Endothelial cell of umbilical vein (primary cell): Measurements from ENCODE around the gene BLACAT1. TPM values are rescaled to one million over a fixed set of nuclear protein-coding genes. Genes with fewer than 3 reads are reported as not detected.

Experiments used
- BruUV-seq: library from RNA; stranded (reverse); fragments of 400-500 nt; replicated peaks from 2 replicates; lab custom pipeline; 2021; lab: Mats Ljungman, UMichigan
- CTCF ChIA-PET: fragments of 300-600, 350-600 bp; sonication (Branson Sonifier 250); formaldehyde crosslinking; loops from one replicate; lab custom pipeline; 2021; ENCODE audit warnings: antibody characterized with exemption, inconsistent platforms; lab: Charles Lee
- POLR2A ChIA-PET: fragments of 300-600, 350-600 bp; sonication (Branson Sonifier 250); formaldehyde crosslinking; loops from one replicate; lab custom pipeline; 2021; ENCODE audit warnings: antibody characterized with exemption, inconsistent platforms; lab: Charles Lee
- DNase-seq: peaks from one replicate; pipeline ENCODE4 v3.0.0-alpha.2; 2011; ENCODE audit warnings: low read depth, low spot score
- FAIRE-seq: peaks from 2 replicates; lab custom pipeline; 2011; peaks lifted over from hg19 to GRCh38; lab: Jason Lieb, UNC
- H2AFZ ChIP-seq: 2 replicates; pipeline ENCODE4 v1.6.0; 2012; ENCODE audit warnings: low read depth, low read length, control low read depth, inconsistent platforms
- H3K27ac ChIP-seq: 2 replicates; pipeline ENCODE4 v1.5.1; 2011; ENCODE audit warnings: low read depth, mild to moderate bottlenecking, control low read depth, low read length, moderate library complexity; ENCODE audit not compliant: insufficient read depth
- H3K27me3 ChIP-seq, 2 experiments: 2 replicates each; pipeline versions ENCODE4 v1.6.0 to v1.6.1; 2011; ENCODE audit warnings: low read length in 2 of 2, mixed read lengths in 1 of 2; ENCODE audit not compliant: control insufficient read depth in 2 of 2, insufficient read depth in 2 of 2
- H3K36me3 ChIP-seq, 2 experiments: 2 replicates in 1 of 2; 3 replicates in 1 of 2; pipeline ENCODE4 v1.5.1; 2011; ENCODE audit warnings: low read length in 2 of 2, mild to moderate bottlenecking in 1 of 2, moderate library complexity in 1 of 2; ENCODE audit not compliant: control insufficient read depth in 2 of 2, insufficient read depth in 2 of 2; ENCODE audit errors: extremely low read depth in 1 of 2
- H3K4me1 ChIP-seq: 3 replicates; pipeline ENCODE4 v1.5.1; 2011; ENCODE audit warnings: mild to moderate bottlenecking, low read length; ENCODE audit not compliant: control insufficient read depth, insufficient read depth; ENCODE audit errors: extremely low read depth
- H3K4me2 ChIP-seq: 2 replicates; pipeline ENCODE4 v1.6.1; 2011; ENCODE audit warnings: low read length, control low read depth, mixed read lengths; ENCODE audit not compliant: insufficient read depth
- H3K4me3 ChIP-seq, 3 experiments: fragments of 200-600 bp in 1 of 3; sonication (generic), shearing (Covaris generic) in 1 of 3; replicated peaks in 1 of 3; 2 replicates each; pipeline ENCODE4 v1.5.1; 2011 to 2016; ENCODE audit warnings: control low read depth in 3 of 3, low read length in 3 of 3, mild to moderate bottlenecking in 2 of 3, inconsistent platforms in 1 of 3, low read depth in 1 of 3, moderate library complexity in 1 of 3; ENCODE audit not compliant: insufficient read depth in 1 of 3
- H3K79me2 ChIP-seq: 2 replicates; pipeline ENCODE4 v1.6.0; 2012; ENCODE audit warnings: low read length, inconsistent platforms; ENCODE audit not compliant: control insufficient read depth, insufficient read depth
- H3K9ac ChIP-seq: replicated peaks from 2 replicates; pipeline ENCODE3; 2011; ENCODE audit warnings: low read length, control low read depth; ENCODE audit not compliant: insufficient read depth; ENCODE audit errors: extremely low read depth
- H3K9me1 ChIP-seq: replicated peaks from 3 replicates; pipeline ENCODE4 v1.6.0; 2011; ENCODE audit warnings: mild to moderate bottlenecking, low read length; ENCODE audit not compliant: control insufficient read depth, insufficient read depth; ENCODE audit errors: extremely low read depth
- H3K9me3 ChIP-seq: replicated peaks from 2 replicates; pipeline ENCODE4 v1.5.1; 2012; ENCODE audit warnings: low read length, inconsistent platforms; ENCODE audit not compliant: control insufficient read depth, insufficient read depth
- H4K20me1 ChIP-seq: replicated peaks from 2 replicates; pipeline ENCODE3; 2011; ENCODE audit warnings: mild to moderate bottlenecking, low read length; ENCODE audit not compliant: control insufficient read depth, insufficient read depth; ENCODE audit errors: extremely low read depth
- CTCF ChIP-seq, 2 donors: IDR thresholded peaks; 1 replicate in 1 of 2; 2 replicates in 1 of 2; pipeline ENCODE4 v1.5.1; 2011; ENCODE audit warnings: low read length in 2 of 2, mild to moderate bottlenecking in 2 of 2, moderate library complexity in 2 of 2, control low read depth in 1 of 2, inconsistent platforms in 1 of 2, low read depth in 1 of 2; ENCODE audit not compliant: insufficient read depth in 1 of 2; ENCODE audit errors: extremely low read depth in 1 of 2
- EZH2 ChIP-seq: IDR thresholded peaks from 2 replicates; pipeline ENCODE4 v1.6.1; 2012; ENCODE audit warnings: borderline replicate concordance, low read depth, mild to moderate bottlenecking, moderate library complexity, low read length, inconsistent platforms; ENCODE audit not compliant: severe bottlenecking
- FOS ChIP-seq: IDR thresholded peaks from 2 replicates; pipeline ENCODE4 v1.6.1; 2011; ENCODE audit warnings: mild to moderate bottlenecking, low read length, moderate library complexity, borderline replicate concordance; ENCODE audit not compliant: insufficient read depth
- GATA2 ChIP-seq: IDR thresholded peaks from 2 replicates; pipeline ENCODE4 v1.7.0; 2011; ENCODE audit warnings: low read depth, mild to moderate bottlenecking, moderate library complexity, mixed read lengths, low read length; ENCODE audit not compliant: insufficient read length, insufficient read depth
- JUN ChIP-seq: IDR thresholded peaks from 2 replicates; pipeline ENCODE4 v1.6.1; 2011; ENCODE audit warnings: borderline replicate concordance, low read depth; ENCODE audit not compliant: insufficient read length, insufficient read depth
- MAX ChIP-seq: IDR thresholded peaks from 2 replicates; pipeline ENCODE4 v1.6.1; 2011; ENCODE audit not compliant: insufficient read depth, insufficient read length
- MYC ChIP-seq: IDR thresholded peaks from one replicate; pipeline ENCODE4 v1.6.1; 2011; ENCODE audit warnings: mild to moderate bottlenecking, low read depth, low read length
- POLR2A ChIP-seq: IDR thresholded peaks from 2 replicates; pipeline ENCODE4 v1.6.1; 2012; ENCODE audit warnings: low read depth, mild to moderate bottlenecking, control low read depth, low read length
- POLR2AphosphoS5 ChIP-seq: IDR thresholded peaks from 2 replicates; pipeline ENCODE4 v1.6.1; 2012; ENCODE audit warnings: low read depth, mild to moderate bottlenecking, control low read depth, low read length, moderate library complexity; ENCODE audit not compliant: insufficient read depth
- dilution Hi-C: fragments of 300-500 bp; cut with MboI; formaldehyde crosslinking; loops from one replicate; pipeline ENCODE4 v1.15.0; 2019; ENCODE audit warnings: low sequenced_read_pairs; ENCODE audit not compliant: extremely low pct_ligation_motif_present
- intact Hi-C: fragments of 100-400 bp; cut with micrococcal nuclease; formaldehyde crosslinking; loops from one replicate; pipeline ENCODE4 v1.10.0; 2022
- polyA plus RNA-seq, 4 experiments: library from polyadenylated mRNA; depleted of rRNA in 3 of 4; stranded (reverse) in 3 of 4; unstranded in 1 of 4; fragments of >200 nt; gene quantifications; 2 replicates each; pipeline versions ENCODE4 v1.2.1 to v1.2.3, GENCODE V29; 2011 to 2012; ENCODE audit warnings: missing spikeins in 1 of 4
- total RNA-seq: library from RNA; stranded (reverse); gene quantifications from 2 replicates; pipeline ENCODE4 v1.2.3, GENCODE V29; 2021

The BLACAT1 gene
- total and polyA plus RNA-seq, 2 donors (not counting 3 experiments of a cell fraction or from before 2014, with no cell fraction given), result not detected

DNA sequence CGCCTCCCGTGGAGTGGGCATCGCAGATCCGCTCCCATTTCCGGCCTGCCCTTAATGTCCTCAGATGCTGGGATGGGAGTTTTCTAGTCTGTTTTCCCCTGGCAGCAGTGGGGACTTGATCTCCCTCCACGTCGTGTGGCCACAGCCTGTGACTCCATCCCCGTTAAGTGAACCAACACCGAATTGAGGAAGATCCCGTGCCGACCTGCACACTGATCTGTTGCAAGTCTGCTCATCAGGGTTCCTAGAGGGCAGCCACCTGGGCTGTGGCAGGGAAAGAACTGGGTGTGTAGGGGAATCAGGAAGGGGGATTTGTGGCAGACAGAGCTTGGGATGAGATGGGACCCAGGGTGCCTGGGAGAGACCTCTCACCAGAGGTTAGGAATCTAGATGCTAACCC, 25.4 kb upstream of the BLACAT1 start:
- Histone ChIP-seq H4K20me1 (no peaks in the 10 kb centered on the region), H3K4me3 (no peak overlapping the region), H3K9me1 (no peaks in the 10 kb centered on the region), H3K9me3 (no peaks in the 10 kb centered on the region), H3K9ac (no peak overlapping the region), H3K4me1 (no peaks in the 10 kb centered on the region), H3K79me2 (no peaks in the 10 kb centered on the region), H3K4me2 (no peak overlapping the region), H3K36me3 (no peaks in the 10 kb centered on the region), H3K27ac (no peak overlapping the region), H3K27me3 (peaks cover 7% of the 10 kb centered on the region in 2 experiments), H2AFZ (no peak overlapping the region)
- dilution Hi-C loops, result no loop called here
- FAIRE-seq (no peak), DNase-seq (no peak)
- TF ChIP-seq GATA2, result no peak
- no peak for TF ChIP-seq MAX
- no peak for TF ChIP-seq CTCF (IDR thresholded peaks at IDR 0.05; ENCODE audit: extremely low read depth in 1 of 2, insufficient read depth in 1 of 2, low read depth in 1 of 2, low read length in 2 of 2)
- TF ChIP-seq FOS, result no peak
- TF ChIP-seq MYC, result no peak
- TF ChIP-seq EZH2, result no peak
- TF ChIP-seq POLR2A, result no peak
- no peak for TF ChIP-seq POLR2AphosphoS5
- TF ChIP-seq JUN, result no peak
- intact Hi-C loops, result no loop called here
- BruUV-seq, result no TSS peak
- ChIA-PET CTCF (interaction anchor here (1.5 to 1.9 kb wide), 2 partner anchors 12 to 145 kb away, joined by 4 read pairs; no protein-coding TSS in a partner anchor), POLR2A (no interaction called here)
